ENCODE results near the gene TLR9.
"Not testable (repeated sequence)": the region's sequence is repeated elsewhere in the genome, so short reads cannot be mapped to it uniquely, and the experiment has no call there.

TLR9 gene

DNA sequence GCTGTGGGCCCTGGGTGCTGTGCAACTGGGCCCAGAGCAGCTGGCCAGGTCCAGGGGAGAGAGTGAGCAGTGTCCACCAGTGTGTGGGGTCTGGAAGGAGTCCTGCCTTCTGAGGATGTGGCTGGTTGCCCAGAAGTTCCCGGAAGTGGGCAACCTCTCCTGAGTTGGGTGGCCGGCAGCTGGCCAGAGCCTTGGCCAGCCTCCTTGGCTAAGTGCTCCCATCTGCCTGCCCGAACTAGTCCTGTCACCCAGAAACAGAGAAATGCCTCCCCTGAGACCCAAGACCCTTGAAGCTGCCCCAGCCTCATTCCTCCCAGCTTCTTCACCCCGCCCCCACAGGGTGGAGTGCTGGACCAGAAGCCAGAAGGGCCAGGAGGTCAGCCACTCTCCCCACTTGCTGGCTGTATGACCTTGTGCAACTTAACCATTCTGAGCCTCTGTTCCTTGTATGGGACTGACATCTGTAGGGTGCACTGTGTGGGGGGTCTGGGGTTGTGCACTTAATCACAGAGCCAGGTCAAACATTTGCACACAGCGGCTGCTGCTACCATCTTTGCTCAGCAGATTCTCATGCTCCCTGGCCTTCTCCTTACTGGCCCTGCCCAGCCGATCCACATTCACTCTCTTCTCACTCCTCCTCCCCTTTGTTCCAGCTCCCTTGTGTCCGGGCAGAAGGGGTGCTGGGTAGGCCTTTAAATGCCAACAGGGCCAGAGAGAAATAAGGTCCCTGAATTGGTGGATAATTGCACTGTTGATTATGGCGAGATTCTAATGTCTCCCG, 35.0 kb downstream of the TLR9 start:
- DNase-seq, result no peak

DNA sequence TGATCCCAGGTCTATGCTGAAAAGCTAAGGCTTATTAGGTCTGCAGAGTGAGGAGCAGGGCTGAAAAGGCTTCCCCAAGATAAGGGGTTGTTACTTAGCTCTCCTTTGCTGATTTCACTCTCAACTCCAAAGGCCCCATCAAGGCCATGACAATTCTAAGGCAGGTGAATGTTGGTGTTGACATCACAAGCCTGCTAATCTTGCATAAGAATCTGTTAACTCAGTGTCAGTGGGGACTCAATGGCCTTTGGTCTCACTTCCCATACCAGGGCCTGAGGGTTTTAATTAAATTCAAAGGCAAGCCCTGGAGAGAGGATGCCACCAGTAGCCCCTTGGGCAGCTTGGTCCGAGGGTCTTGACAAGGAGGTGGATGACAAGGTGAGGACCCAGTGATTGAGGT, 36.9 kb downstream of the TLR9 start:
- DNase-seq, result no peak

DNA sequence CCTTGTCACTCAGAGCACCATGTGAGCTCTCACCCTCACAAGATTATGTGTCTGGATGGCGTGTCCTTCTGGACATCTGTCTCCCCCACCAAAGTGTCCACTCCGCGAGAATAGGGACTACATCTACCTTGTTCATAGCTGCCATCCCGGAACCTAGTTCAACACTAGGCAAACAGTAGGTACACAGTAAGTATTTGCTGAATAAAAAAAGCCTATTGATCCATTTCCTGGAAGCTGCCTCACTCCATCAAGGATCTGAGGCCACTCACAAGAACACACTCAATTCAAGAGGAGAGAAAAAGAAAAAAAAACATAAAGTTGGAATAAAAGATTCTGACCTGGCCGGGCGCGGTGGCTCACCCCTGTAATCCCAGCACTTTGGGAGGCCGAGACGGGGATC, 38.7 kb downstream of the TLR9 start:
- DNase-seq, result no peak

DNA sequence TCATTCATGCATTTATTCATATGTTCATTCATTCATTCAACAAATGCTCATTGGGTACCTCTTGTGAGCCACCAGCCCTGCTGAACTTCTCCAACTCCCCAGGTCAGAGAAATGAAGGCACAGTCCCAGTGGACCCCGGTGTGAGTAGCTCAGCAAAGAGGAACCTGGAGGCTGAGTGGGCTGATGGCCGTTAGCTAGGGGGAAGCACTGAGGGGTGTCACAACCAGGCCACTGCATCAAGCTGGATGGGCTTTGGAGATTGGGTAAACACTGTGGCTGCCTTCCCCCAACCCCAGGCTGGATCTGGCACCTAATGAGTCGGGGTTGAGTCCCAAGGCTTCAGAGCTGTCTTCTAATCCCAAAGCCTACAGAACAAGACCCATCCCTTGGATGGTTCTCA, 39.6 kb downstream of the TLR9 start:
- DNase-seq, result no peak

DNA sequence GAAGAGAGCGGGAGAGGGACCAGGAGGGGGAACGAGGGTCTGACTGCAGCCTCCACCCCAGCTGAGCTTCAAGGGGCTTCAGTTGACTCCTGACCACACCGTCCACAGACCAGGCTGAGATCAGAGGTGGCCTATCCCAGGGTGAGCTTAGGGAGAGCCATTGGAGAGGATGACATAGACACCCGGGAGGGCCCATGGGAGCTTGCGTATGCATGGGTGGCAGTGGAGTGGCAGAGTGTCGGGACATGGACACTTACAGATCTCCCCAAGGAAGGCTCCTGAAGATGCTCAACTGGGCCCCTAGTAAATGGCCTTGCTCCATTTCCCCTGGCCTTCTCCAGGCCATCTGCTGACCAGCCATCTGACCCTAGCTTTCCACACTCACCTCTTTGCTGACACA, 40.1 kb downstream of the TLR9 start:
- DNase-seq, result no peak

DNA sequence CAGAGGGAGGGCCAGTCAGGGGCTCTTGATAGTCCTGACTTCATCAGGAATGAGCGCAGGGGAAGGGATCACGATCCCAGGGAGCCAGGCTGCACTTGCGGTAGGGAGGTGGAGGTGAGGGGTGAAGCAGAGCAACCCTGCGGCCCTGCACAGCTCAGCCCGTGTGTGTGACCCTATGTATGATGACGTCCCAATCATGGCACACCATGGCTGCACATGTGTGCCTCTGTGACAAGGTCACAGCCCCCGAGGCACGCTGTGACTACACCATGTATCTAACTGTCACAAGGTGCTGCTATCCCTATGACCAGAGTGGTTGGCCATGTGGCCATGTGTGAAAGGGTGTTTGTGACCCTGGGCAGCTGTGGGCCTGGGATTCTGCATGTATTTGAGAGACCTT, 40.8 kb downstream of the TLR9 start:
- no peak for DNase-seq

DNA sequence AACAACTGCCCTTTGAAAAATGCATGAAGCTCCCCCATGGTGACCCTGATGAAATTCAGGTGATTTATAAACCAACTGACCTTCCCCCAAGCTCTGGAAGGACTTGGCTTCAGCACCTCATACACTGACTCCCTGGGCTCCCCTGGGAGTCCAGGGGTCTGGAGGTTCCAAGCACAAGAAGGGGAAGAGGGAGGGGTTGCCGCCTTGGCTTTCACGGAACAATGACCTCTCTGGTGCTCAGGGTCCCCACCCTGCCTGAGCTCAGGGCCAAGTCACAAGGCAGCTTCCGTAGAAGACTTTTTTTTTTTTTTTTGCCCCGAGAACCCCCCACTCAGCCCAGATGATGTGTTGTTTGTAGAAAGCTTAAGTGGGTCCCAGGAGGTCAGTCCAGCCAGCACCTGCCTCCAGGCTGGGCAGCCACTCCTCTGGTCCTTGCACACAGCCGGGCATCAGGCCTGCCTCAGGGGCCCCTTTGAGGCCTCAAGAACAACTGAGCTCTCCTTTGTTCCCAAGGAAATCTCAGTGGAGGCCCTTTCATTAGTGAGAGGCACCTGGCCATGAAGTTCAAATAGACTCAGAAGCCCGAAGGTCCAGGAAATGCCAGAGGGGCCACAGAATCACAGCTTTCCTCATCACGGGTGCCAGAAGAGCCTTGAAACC, 41.5 kb downstream of the TLR9 start:
- DNase-seq, result no peak

DNA sequence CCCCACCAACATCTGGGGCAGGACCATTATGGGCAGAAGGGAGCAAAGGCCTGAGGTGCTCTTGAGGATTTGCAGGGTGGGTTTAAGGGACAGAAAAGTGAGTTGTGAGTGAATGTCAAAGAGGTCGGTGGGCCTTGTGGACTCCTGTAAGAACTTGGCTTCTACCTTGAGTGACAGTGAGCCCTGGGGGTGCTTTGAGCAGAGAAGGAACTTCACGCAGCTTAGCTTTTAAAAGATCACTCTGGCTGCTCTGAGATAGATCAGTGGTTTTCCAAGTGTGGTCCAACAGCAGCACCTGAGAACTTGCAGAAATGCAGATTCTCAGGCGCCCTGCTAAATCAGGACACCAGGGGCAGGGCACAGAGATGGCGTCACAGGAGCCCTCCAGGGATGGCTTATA, 42.8 kb downstream of the TLR9 start:
- DNase-seq, result no peak

DNA sequence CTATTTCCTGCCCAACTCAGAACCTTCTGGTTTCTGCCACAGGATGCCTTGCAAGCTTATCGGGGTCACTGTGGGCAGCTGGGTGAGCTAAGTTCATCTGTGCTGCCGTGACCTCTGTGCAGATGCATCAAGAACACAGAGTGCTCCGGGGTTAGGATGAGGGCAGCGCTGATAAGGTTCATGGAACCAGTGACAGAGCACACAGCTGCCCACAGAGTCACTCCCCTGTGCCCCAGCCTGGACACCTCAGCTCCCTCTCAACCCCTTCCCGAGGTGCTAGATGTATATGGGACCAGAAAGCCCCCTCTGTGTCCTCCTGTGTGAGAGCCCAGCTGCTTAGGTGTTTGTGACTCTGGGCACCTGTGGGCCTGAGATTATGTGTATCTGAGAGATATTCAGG, 43.2 kb downstream of the TLR9 start:
- DNase-seq, result no peak

DNA sequence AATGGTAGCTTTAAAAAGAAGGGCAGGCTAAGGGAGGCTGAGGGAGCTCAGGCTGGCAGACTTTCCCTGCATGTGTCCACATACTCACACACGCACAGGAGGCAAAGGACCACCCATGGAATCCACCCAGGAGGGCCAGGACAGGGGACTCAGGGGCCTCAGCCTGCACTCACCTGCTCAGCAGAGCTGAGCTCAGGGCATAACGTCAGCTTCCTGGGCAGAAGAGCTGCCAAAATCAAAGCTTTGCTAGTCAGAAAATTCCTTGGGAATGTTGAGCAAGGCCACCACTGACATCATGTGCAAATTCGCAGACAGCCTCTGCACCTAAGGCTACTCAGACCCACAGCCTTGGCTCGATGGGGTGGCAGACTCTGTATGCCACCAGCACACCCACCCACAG, 43.9 kb downstream of the TLR9 start:
- no peak for DNase-seq

DNA sequence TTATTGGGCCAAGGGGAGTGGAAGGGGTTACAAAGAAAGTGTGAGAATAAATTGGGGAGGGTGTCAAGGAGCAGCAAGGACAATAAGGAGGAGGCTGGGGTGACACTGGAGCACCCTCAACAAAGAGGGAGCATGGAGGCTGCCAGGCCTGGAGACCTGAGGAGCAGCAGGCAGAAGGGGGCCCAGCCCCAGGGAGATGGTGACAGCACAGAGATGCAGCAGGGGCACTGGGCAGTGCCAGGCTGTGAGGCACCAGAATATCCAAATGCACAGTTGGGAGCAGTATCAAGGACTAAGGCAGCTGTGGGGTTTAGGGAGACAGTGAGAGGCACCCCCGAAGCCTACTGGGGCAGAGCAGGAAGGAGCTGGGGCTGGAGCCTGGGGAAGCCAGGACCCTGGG, 46.9 kb downstream of the TLR9 start:
- DNase-seq, result no peak

DNA sequence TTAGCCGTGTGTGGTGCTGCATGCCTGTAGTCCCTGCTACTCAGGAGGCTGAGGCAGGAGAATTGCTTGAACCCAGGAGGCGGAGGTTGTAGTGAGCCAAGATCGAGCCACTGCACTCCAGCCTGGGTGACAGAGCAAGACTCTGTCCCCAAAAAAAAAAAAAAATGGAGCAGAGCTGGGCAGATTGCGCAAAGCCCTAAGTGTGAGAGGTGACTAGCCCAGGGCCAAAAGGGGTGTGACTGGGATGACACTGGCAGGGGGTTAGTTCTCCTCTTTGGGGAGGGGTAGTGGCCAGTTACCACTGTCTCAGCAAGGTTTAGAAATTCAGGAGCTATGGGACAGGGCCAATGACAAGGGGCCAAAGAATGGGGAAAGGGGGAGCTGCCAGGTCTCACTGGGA, 47.3 kb downstream of the TLR9 start:
- DNase-seq, result not testable (repeated sequence)

DNA sequence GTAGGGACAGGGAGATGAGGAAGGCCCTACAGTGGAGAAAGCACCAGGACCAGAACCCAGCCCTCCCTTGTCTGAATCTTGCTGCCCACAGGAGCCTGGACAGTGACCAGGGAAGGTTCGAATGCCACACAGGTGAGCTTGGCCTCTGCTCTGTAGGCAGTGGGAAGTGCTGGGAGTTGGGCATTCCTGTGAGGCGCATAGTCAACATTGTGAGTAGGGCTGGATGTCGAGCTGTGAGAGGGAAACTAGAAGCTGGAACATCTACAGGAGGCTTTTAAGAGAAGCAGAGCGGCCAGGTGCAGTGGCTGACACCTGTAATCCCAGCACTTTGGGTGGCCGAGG, 47.8 kb downstream of the TLR9 start:
- DNase-seq, result no peak

DNA sequence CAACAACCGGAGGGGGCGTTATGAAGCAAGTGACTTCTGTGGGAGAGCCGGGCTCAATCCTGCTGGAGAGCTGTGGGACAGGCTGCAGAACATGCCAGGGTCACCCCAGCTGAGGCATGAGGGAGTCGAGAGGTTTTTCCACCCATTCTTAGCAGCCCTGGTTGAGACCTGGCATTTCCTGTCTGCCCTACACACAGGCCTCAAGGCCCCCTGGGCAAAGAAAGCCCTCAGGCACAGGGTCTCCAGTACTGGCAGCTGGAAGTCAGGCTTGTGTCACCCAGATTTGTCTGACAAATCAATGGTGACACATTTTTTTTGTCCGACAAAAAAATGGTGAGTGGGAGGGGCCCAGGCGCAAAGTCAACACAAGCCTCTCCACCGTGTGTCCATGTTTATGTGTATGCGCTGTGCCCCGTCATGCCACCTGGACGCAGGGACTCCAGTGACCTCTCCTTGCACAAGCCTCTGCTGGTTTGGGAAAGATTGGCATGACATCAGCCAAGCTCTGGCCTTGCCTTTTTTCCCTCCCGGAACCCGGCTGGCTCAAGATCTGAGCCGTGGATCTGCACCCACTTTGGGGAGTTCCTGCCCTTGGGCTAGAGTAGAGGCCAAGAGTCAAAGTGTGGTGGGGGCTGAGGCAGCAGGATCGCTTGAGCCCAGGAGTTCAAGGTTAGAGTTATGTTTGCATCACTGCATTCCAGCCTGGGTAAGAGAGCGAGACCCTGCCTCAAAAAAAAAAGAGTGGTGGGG, 48.3 kb downstream of the TLR9 start:
- no peak for DNase-seq

DNA sequence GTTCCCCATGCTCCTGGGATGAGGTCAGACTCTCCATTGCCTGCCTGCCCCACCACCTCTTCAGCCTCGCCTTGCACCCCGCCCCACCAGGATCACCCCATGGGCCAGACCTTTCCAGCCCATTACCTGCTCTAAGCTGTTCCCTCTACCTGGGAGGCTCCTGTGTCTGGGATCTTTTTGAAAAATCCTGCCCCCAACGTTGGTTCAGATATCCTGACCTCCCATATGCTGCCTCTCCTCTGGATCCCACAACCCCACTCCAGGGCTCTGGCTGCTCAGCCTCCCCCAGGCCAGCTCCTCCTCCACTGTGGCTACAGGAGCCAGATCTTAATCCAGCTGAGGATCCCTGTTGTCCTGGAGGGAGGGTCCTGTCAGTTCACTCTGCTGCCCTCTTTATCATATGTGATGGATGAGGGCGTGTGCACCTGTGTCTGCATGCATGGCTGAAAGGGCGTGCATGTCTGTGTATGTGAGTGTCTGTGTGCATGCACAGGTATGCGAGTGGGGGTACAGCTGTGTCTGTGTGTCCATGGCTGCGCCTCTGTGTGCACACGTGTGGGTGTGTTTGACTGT, 49.2 kb downstream of the TLR9 start:
- DNase-seq, result no peak

DNA sequence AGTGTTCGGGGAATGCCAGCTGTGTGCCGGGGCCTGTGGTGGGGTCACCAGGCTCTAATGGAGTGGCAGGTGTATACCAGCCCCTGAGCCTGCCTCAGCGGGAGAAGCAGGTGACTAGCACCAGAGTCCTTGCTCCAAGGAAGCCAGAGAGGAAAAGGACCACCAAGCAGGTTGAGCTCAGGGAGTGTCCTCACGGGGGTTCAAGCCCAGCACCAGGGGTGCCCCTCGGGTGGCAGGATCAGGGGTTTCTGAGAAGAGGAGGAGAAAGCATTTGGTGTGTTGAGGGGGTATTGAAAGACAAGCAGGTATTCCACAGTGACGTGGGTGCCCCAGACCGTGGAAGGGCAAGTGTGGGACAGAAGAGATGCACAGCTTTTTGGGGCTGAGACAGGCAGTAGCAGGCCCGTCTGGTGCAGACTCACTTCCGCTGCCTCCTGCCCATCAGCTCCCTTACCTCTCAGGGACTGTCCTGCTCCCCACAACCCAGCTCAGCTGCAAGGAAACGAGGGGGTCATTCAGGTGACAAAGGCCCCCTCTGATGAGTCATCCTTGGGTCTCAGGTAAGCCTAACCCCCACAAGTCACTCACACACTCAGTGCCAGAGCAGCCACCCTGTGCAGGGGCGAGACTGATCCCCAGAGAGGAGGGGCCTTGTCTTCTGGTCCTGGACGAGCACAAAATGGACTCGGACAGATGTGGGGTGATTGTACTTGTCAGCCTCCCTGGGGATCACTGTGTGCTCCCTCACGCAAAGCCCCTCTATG, 49.8 kb downstream of the TLR9 start:
- DNase-seq, result no peak

DNA sequence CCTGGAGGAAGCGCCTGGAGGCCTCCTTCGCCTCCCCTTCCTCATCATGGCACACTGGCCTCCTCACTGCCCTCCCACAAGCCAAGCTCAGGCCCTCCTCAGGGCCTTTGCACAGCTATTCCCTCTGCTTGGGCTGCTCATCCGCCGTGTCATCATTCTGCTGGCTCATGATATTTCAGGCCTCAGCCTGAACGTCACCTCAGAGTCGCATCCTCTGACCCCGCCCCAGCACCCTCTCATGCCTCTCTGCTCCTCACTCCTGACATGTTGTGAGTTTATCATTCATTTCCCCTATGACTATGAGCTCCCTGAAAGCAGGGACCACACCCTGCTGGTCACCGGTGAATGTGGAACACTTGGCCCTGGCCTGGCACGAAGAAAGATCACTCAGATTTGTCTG, 50.5 kb downstream of the TLR9 start:
- DNase-seq, result no peak

DNA sequence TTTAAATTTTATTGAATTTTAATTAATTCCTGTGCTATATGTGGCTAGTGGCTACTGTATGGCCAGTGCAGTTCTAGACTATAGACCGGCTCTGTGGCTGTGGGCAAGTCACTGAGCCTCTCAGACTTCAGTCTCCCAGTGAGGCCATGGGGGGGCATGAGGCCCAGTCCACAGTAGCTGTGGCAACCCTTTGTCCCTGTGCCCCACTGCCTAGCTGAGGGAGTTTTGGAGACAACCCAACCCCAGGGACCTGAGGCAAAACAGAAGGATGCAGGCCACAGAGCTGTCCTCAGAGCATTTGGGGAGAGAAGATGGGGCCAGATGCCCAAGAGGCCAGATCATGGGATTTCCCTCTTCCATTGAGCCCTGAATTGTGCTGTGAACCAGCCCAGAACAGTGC, 52.3 kb downstream of the TLR9 start:
- no peak for DNase-seq

DNA sequence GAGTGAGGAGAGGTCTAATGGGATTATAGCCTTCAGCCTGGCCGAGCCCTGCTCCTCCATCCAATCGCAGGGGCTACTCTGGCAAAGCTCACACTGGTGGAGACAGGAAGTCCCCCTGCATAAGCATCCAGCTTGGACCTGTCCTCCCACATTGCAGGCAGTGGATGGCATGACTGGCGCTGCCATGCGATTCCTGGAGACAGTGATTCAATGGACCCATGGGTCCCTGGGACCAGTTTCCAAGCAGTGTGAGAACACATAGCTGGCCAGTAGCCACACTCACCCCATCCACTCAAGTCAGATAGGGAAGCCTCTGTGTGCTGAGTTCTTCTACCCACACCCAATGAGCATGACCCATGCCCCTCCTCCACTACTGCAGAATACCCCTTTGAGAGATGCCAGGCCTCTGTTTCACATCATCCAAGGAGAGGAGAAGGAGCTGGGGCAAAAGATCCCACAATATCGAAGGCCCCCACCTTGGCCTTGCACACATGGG, 53.1 kb downstream of the TLR9 start:
- DNase-seq, result no peak

DNA sequence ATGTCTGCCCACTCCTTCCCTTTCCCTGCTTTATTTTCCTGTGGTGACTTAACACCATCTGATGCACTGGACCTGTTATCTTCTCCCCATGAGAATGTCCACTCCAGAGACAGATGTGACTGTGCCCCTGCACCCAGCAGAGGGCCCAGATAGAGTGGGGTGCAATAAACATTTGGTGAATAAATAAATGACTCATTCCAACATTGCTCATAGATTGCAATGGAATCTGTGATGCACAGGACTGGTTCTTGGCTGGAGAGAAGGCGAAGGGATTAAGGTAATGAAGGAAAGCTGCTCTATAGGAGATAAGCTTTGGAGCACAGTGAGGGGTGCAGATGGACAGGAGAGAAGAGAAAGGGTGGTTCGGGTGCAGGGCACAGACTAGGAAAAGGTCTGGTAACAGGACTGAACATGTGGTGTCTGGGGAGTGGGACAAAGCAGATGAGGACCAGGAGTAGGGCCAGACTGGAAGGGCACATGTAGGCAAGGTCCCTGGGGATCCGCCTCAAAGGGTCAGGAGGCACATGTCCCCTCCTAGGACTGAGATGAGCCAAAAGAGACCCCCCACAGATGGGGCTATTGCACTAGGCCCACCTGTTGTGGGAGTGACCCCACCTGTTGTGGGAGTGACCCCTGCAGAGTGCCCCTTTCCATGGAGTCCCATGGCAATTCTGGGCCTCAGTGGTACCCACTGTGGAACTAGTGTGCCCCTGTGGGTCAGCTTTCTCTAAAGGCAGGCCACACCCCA, 53.8 kb downstream of the TLR9 start:
- DNase-seq, result no peak
